ENCODE measurements around the gene TRPM5. TPM values are rescaled to one million over a fixed set of nuclear protein-coding genes. Genes with fewer than 3 reads are reported as not detected.

Gene TRPM5
- total and polyA plus RNA-seq, 2 of the 8 experiments (the other 6 are each of a cell fraction or from before 2014, with no cell fraction given): 0.02 TPM; not detected in 1

- FAIRE-seq (no peak), DNase-seq (ENCODE audit: low read depth in 1 of 2, low spot score in 2 of 2) (no peak)
- Histone ChIP-seq H2AFZ (ENCODE audit: low read length) (no peak overlapping the region), H2BK20ac (ENCODE audit: low read length) (no peak overlapping the region), H4K5ac (ENCODE audit: insufficient read length, low read depth, low read length) (no peak overlapping the region), H3K56ac (replicated peaks; ENCODE audit: insufficient read length, low read depth, low read length) (no peak overlapping the region), H3K4me3 (ENCODE audit: extremely low read depth in 1 of 4, insufficient read depth in 2 of 4, low read depth in 3 of 4, low read length in 4 of 4) (no peak overlapping the region), H4K8ac (ENCODE audit: extremely low read depth, insufficient read depth, low read length) (no peak overlapping the region; the same call in none of the 2 replicates), H3K79me2 (ENCODE audit: control insufficient read depth in 1 of 2, insufficient read depth in 2 of 2, low read length in 2 of 2) (no peaks in the 10 kb centered on the region), H3K79me1 (ENCODE audit: low read depth, low read length) (no peaks in the 10 kb centered on the region), H3K9ac (replicated peaks in 1 of 4; ENCODE audit: extremely low read depth in 1 of 4, low read depth in 3 of 4, low read length in 3 of 4) (no peak overlapping the region), H2BK15ac (ENCODE audit: low read length) (no peak overlapping the region), H4K91ac (replicated peaks; ENCODE audit: insufficient read length, low read length) (no peak overlapping the region), H2BK12ac (ENCODE audit: low read depth, low read length) (no peak overlapping the region), H2BK120ac (replicated peaks; ENCODE audit: low read depth, low read length) (no peak overlapping the region), H3K18ac (ENCODE audit: extremely low read depth, low read length) (no peak overlapping the region), H2AK5ac (ENCODE audit: low read depth, low read length) (no peak overlapping the region), H3K23ac (ENCODE audit: insufficient read length) (no peak overlapping the region), H3K27ac (ENCODE audit: low read depth, low read length) (no peak overlapping the region), H3K9me3 (ENCODE audit: insufficient read depth in 2 of 2, low read depth in 1 of 2, low read length in 1 of 2) (no peaks in the 10 kb centered on the region), H3K4me1 (replicated peaks in 1 of 4; ENCODE audit: control insufficient read depth in 3 of 4, insufficient read depth in 4 of 4, low read length in 3 of 4) (no peaks in the 10 kb centered on the region), H3K4me2 (ENCODE audit: insufficient read depth in 1 of 2, low read depth in 2 of 2, low read length in 2 of 2) (no peak overlapping the region), H3K23me2 (ENCODE audit: low read depth, low read length) (no peaks in the 10 kb centered on the region; the same call in 1 of the 2 replicates), H4K20me1 (replicated peaks in 1 of 2; ENCODE audit: control insufficient read depth in 1 of 2, insufficient read depth in 2 of 2, low read length in 2 of 2) (peaks cover 0 to 7% of the 10 kb centered on the region in 2 experiments), H2BK5ac (ENCODE audit: low read depth, low read length) (no peak overlapping the region), H3K4ac (replicated peaks; ENCODE audit: insufficient read length, low read depth, low read length) (no peak overlapping the region), H3K36me3 (ENCODE audit: control insufficient read depth in 2 of 4, insufficient read depth in 4 of 4, low read length in 3 of 4) (no peaks in the 10 kb centered on the region), H3K27me3 (replicated peaks in 1 of 4; ENCODE audit: control insufficient read depth in 3 of 4, extremely low read depth in 1 of 4, insufficient read depth in 3 of 4, low read length in 3 of 4) (peaks cover 0 to 32% (median 15%) of the 10 kb centered on the region in 4 experiments; a peak in 6 of 7 replicates), H3K14ac (ENCODE audit: insufficient read length) (no peak overlapping the region)
- WGBS, 2 experiments (ENCODE audit: extremely low coverage in 1 of 2, insufficient coverage in 1 of 2, insufficient read length in 1 of 2, insufficient replicate concordance in 2 of 2, low coverage in 1 of 2, low lambda C conversion rate in 2 of 2, missing lambda C conversion rate in 1 of 2): 90% methylated on average over 13 of the region's 16 CpGs; no CpG with 5 or more reads in 1 of the 2 experiments
- ChIA-PET CTCF (ENCODE audit: partially characterized antibody) (interaction anchor here (1.0 to 1.8 kb wide), 4 partner anchors 19 to 426 kb away, joined by 3 to 4 read pairs (median 4); no protein-coding TSS in a partner anchor), POLR2A (ENCODE audit: partially characterized antibody) (no interaction called here)
- no peak for TF ChIP-seq SUZ12 (IDR thresholded peaks at IDR 0.05; ENCODE audit: low read length)
- TF ChIP-seq NRF1 (IDR thresholded peaks at IDR 0.05; ENCODE audit: low read depth, low read length): no peak
- TF ChIP-seq MAFK (IDR thresholded peaks at IDR 0.05; ENCODE audit: low read depth, low read length): no peak
- no peak for TF ChIP-seq GABPA (IDR thresholded peaks at IDR 0.05; ENCODE audit: borderline replicate concordance, insufficient read depth, low read length)
- no peak for TF ChIP-seq PHF8 (conservative IDR thresholded peaks at IDR 0.05; ENCODE audit: low read depth, low read length)
- TF ChIP-seq TAF7 (optimal IDR thresholded peaks at IDR 0.05; ENCODE audit: borderline replicate concordance, low read depth, low read length): no peak
- TF ChIP-seq RFX5 (IDR thresholded peaks at IDR 0.05; ENCODE audit: borderline replicate concordance, low read depth, low read length): no peak
- no peak for TF ChIP-seq CBX5 (IDR thresholded peaks at IDR 0.05; ENCODE audit: low read depth, low read length)
- TF ChIP-seq SIN3A (conservative IDR thresholded peaks at IDR 0.05 in 1 of 2, IDR thresholded peaks at IDR 0.05 in 1 of 2; ENCODE audit: low read depth in 1 of 2, low read length in 2 of 2): no peak
- no peak for TF ChIP-seq RBBP5 (IDR thresholded peaks at IDR 0.05; ENCODE audit: borderline replicate concordance, low read depth, low read length)
- TF ChIP-seq HDAC6 (IDR thresholded peaks at IDR 0.05; ENCODE audit: low read depth, low read length): no peak
- TF ChIP-seq CHD1 (IDR thresholded peaks at IDR 0.05; ENCODE audit: low read depth, low read length): no peak
These were observed 22.8 kb upstream of the TRPM5 start for GRCh38 chr11:2466869-2467694.

All from H1 (cell line).